Measurements from ENCODE around the gene MICAL2. TPM values are rescaled to one million over a fixed set of nuclear protein-coding genes. Genes with fewer than 3 reads are reported as not detected.

Gene MICAL2
- total and polyA plus RNA-seq, 2 of the 8 experiments (the other 6 are each of a cell fraction or from before 2014, with no cell fraction given), result 1.3 to 4.1 TPM

- TF ChIP-seq NANOG (IDR thresholded peaks at IDR 0.05; ENCODE audit: insufficient read depth, low read depth, low read length, poor library complexity, severe bottlenecking), result no peak
- TF ChIP-seq BACH1 (IDR thresholded peaks at IDR 0.05; ENCODE audit: low read length), result no peak
- TF ChIP-seq CTCF (IDR thresholded peaks at IDR 0.05; ENCODE audit: control extremely low read depth in 1 of 3, insufficient read depth in 1 of 3, low read depth in 1 of 3, low read length in 3 of 3), result no peak
- TF ChIP-seq SP4 (IDR thresholded peaks at IDR 0.05; ENCODE audit: low read length), result no peak
- TF ChIP-seq EZH2 (IDR thresholded peaks at IDR 0.05; ENCODE audit: low read depth, low read length, severe bottlenecking), result no peak
- TF ChIP-seq TEAD4 (IDR thresholded peaks at IDR 0.05; ENCODE audit: low read depth, low read length), result no peak
- TF ChIP-seq FOSL1 (IDR thresholded peaks at IDR 0.05; ENCODE audit: insufficient read depth, low read depth, low read length), result no peak
These were observed 28.9 kb downstream of the MICAL2 start (continued) for GRCh38 chr11:12139144-12139881.

Measured in H1 (cell line).